ENCODE measurements around the gene SHKBP1. TPM values are rescaled to one million over a fixed set of nuclear protein-coding genes. Genes with fewer than 3 reads are reported as not detected.

Gene SHKBP1
- total and polyA plus RNA-seq, 7 donors, result 12.4 to 21.7 (median 17.2) TPM

GRCh38 chr19:40599902-40600569, 23.4 kb downstream of the SHKBP1 start:
- peak; percentile 3 for TF ChIP-seq CTCF (IDR thresholded peaks at IDR 0.05)
- DNase-seq, result peak; percentile 46 to 64
- WGBS, 3 donors, result 7 to 24% (median 8%) methylated on average over 40 to 43 of the region's 43 CpGs
- ATAC-seq, result no peak
- Histone ChIP-seq H3K27me3 (ENCODE audit: insufficient read depth in 3 of 3, low read length in 2 of 3) (peaks cover 0 to 45% (median 11%) of the 10 kb centered on the region in 3 donors), H3K27ac (peak overlapping the region; percentile 5), H3K4me3 (peak overlapping the region; percentile 36), H3K4me1 (peaks cover 32% of the 10 kb centered on the region), H3K9me3 (no peaks in the 10 kb centered on the region), H3K36me3 (ENCODE audit: insufficient read depth in 1 of 2, low read depth in 1 of 2) (no peaks in the 10 kb centered on the region)
- intact Hi-C loops (cut with DNase I), result loop anchor here (2.0 to 10.0 kb wide), 7 partner anchors 48 to 295 kb away; partner anchors contain the start of genes BLVRB (in 1 of the 2) and SPTBN4 (in 1 of the 2)

- no peaks in the 10 kb centered on the region for H3K36me3 ChIP-seq (ENCODE audit: insufficient read depth in 1 of 2, low read depth in 1 of 2)
- ATAC-seq (no peak), DNase-seq (no peak)
- TF ChIP-seq CTCF (IDR thresholded peaks at IDR 0.05), result no peak
- no peaks in the 10 kb centered on the region for H3K9me3 ChIP-seq
- intact Hi-C loops (cut with DNase I), result loop anchor here in 1 of 2 donors (5.0 kb wide), 1 partner anchor 73 kb away; no protein-coding TSS in a partner anchor
- H3K4me3 ChIP-seq, result peak overlapping the region; percentile 66
- peak overlapping the region; percentile 5 for H3K27ac ChIP-seq
- peaks cover 0 to 45% (median 11%) of the 10 kb centered on the region in 3 donors for H3K27me3 ChIP-seq (ENCODE audit: insufficient read depth in 3 of 3, low read length in 2 of 3)
- H3K4me1 ChIP-seq, result peaks cover 38% of the 10 kb centered on the region
- 10 to 14% (median 13%) methylated on average over 11 to 13 of the region's 13 CpGs for WGBS, 3 donors
Measured at GRCh38 chr19:40600570-40601133, 24.0 kb downstream of the SHKBP1 start.

GRCh38 chr19:40601134-40601974, 24.7 kb downstream of the SHKBP1 start, which contains the start of gene LTBP4:
Gene LTBP4, plus strand, starts transcription at chr19:40601369. Its CDS starts 19 bp downstream, at chr19:40601388.
- Histone ChIP-seq H3K4me1 (peaks cover 45% of the 10 kb centered on the region), H3K27me3 (ENCODE audit: insufficient read depth in 3 of 3, low read length in 2 of 3) (peaks cover 0 to 43% (median 11%) of the 10 kb centered on the region in 3 donors), H3K9me3 (no peaks in the 10 kb centered on the region), H3K27ac (peak within 1 kb of the TSS; percentile 5), H3K4me3 (peak within 1 kb of the TSS; percentile 67), H3K36me3 (ENCODE audit: insufficient read depth in 1 of 2, low read depth in 1 of 2) (no peaks in the 10 kb centered on the region)
- TF ChIP-seq CTCF (IDR thresholded peaks at IDR 0.05), result peak; percentile 4
- intact Hi-C loops (cut with DNase I), result loop anchor here in 1 of 2 donors (5.0 kb wide), 1 partner anchor 74 kb away; no protein-coding TSS in a partner anchor
- DNase-seq (peak; percentile 62 to 78), ATAC-seq (no peak)
- WGBS, 3 donors, result 0 to 1% (median 0%) methylated on average over 43 to 71 of the region's 82 CpGs

- ATAC-seq (no peak), DNase-seq (no peak)
- no peak for TF ChIP-seq CTCF (IDR thresholded peaks at IDR 0.05)
- intact Hi-C loops (cut with DNase I), result loop anchor here in 1 of 2 donors (5.0 kb wide), 1 partner anchor 76 kb away; no protein-coding TSS in a partner anchor
- Histone ChIP-seq H3K27ac (peak overlapping the region; percentile 60), H3K9me3 (no peaks in the 10 kb centered on the region), H3K4me3 (peak overlapping the region; percentile 67), H3K27me3 (ENCODE audit: insufficient read depth in 3 of 3, low read length in 2 of 3) (peaks cover 0 to 26% (median 10%) of the 10 kb centered on the region in 3 donors), H3K4me1 (peaks cover 45% of the 10 kb centered on the region), H3K36me3 (ENCODE audit: insufficient read depth in 1 of 2, low read depth in 1 of 2) (no peaks in the 10 kb centered on the region)
- WGBS, 3 donors, result 55 to 58% (median 55%) methylated on average over 2 of the region's 2 CpGs
Measured at GRCh38 chr19:40603071-40603388, 26.4 kb downstream of the SHKBP1 start.
